GM20000 (cell line): ENCODE results near the gene SEMA7A.
"Not testable (repeated sequence)": the region's sequence is repeated elsewhere in the genome, so short reads cannot be mapped to it uniquely, and the experiment has no call there.

ENCODE experiments used
- DNase-seq: peaks from one replicate; pipeline ENCODE4 v3.0.0; 2012; ENCODE audit warnings: low spot score
- CTCF ChIP-seq: IDR thresholded peaks from 2 replicates; pipeline ENCODE4 v1.5.1; 2012; ENCODE audit warnings: mild to moderate bottlenecking, control low read depth; ENCODE audit errors: extremely low read depth, missing control alignments

Gene SEMA7A

GRCh38 chr15:74390647-74391288 lies 43.0 kb downstream of the SEMA7A start:
- no peak for TF ChIP-seq CTCF
- no peak for DNase-seq

- DNase-seq: not testable (repeated sequence)
Measured at GRCh38 chr15:74390049-74390646, 43.6 kb downstream of the SEMA7A start.

- TF ChIP-seq CTCF: no peak
- DNase-seq: no peak
Measured at GRCh38 chr15:74389241-74390048, 44.3 kb downstream of the SEMA7A start.

- no peak for TF ChIP-seq CTCF
- DNase-seq: no peak
Measured at GRCh38 chr15:74388363-74388951, 45.3 kb downstream of the SEMA7A start.

GRCh38 chr15:74387621-74388362 lies 46.0 kb downstream of the SEMA7A start:
- DNase-seq: no peak
- no peak for TF ChIP-seq CTCF

GRCh38 chr15:74387141-74387541 lies 46.6 kb downstream of the SEMA7A start:
- TF ChIP-seq CTCF: no peak
- DNase-seq: no peak

GRCh38 chr15:74386496-74387140 lies 47.1 kb downstream of the SEMA7A start:
- no peak for DNase-seq
- no peak for TF ChIP-seq CTCF
